ENCODE results near the gene SDK2. TPM values are rescaled to one million over a fixed set of nuclear protein-coding genes. Genes with fewer than 3 reads are reported as not detected.

The SDK2 gene
- total RNA-seq, 6 experiments from 2014 or later = 0.11 to 0.46 (median 0.25) TPM

DNA sequence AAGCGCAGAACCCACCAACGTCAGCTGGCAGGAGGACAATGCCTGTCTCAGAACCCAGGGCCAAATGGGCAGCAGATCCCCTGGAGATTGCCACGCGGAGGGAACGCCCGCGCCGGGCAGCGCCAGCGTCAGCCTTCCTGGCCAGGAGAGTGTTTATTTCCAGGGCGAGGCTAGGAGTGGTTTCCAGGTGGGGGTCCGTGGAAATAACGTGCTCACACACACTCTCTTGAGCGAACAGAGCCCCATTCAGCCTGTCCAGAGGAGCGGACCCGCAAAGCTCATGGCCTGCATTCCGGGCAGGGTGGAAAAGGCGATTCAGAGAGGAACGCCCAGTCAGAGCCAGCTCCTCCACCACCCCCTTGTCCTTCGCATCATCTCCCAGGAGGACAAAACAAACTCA lies 40.3 kb downstream of the SDK2 start:
- H3K4me1 ChIP-seq = no peaks in the 10 kb centered on the region
- no peak for DNase-seq
- intact Hi-C loops (cut with DNase I) = no loop called here
- H3K36me3 ChIP-seq = no peaks in the 10 kb centered on the region
- no peak for ATAC-seq
- no peaks in the 10 kb centered on the region for H3K27me3 ChIP-seq
- no peak overlapping the region for H3K4me3 ChIP-seq
- no peaks in the 10 kb centered on the region for H3K9me3 ChIP-seq
- 82% methylated on average over 14 of the region's 20 CpGs for WGBS (ENCODE audit: insufficient coverage, low coverage, low lambda C conversion rate, missing lambda C conversion rate)
- H3K27ac ChIP-seq = no peak overlapping the region
- TF ChIP-seq CTCF (IDR thresholded peaks at IDR 0.05) (no peak), POLR2A (IDR thresholded peaks at IDR 0.05) (no peak)

GRCh38 chr17:73600103-73600871 lies 44.0 kb downstream of the SDK2 start:
- intact Hi-C loops (cut with DNase I) = no loop called here
- no peak for DNase-seq
- Histone ChIP-seq H3K9me3 (no peaks in the 10 kb centered on the region), H3K27me3 (no peaks in the 10 kb centered on the region), H3K4me3 (no peak overlapping the region), H3K36me3 (no peaks in the 10 kb centered on the region), H3K4me1 (no peaks in the 10 kb centered on the region), H3K27ac (no peak overlapping the region)
- ATAC-seq = no peak
- WGBS (ENCODE audit: insufficient coverage, low coverage, low lambda C conversion rate, missing lambda C conversion rate) = 46% methylated on average over 4 of the region's 16 CpGs
- no peak for TF ChIP-seq CTCF (IDR thresholded peaks at IDR 0.05)
- TF ChIP-seq POLR2A (IDR thresholded peaks at IDR 0.05) = no peak

- TF ChIP-seq CTCF (IDR thresholded peaks at IDR 0.05) = no peak
- no peak for TF ChIP-seq POLR2A (IDR thresholded peaks at IDR 0.05)
- no peak for DNase-seq
- Histone ChIP-seq H3K36me3 (no peaks in the 10 kb centered on the region), H3K4me1 (no peaks in the 10 kb centered on the region), H3K27me3 (no peaks in the 10 kb centered on the region), H3K27ac (no peak overlapping the region), H3K4me3 (no peak overlapping the region), H3K9me3 (no peaks in the 10 kb centered on the region)
- ATAC-seq = no peak
- intact Hi-C loops (cut with DNase I) = no loop called here
- 71% methylated on average over 3 of the region's 3 CpGs for WGBS (ENCODE audit: insufficient coverage, low coverage, low lambda C conversion rate, missing lambda C conversion rate)
Observed at GRCh38 chr17:73599599-73599998, 44.6 kb downstream of the SDK2 start.

DNA sequence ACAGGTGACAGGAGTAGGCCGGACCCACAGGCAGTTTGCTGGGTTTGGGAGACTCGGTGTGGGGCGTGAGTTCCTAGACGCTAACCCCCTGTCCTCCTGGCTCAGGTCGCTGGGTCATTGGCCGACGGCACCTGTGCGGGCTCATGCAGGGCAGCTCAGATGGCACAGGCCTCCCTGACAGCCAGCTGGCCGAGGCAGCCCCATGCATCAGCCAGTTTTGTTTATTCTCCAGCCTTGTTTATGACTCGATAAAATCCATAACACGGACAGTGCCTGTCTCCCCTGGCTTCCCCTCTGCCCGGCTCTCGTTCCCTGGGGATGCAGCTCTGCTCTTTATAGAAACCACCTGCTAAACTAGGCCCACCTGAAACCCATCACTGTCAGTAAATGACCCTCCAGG lies 46.0 kb downstream of the SDK2 start:
- no peak for ATAC-seq
- no peaks in the 10 kb centered on the region for H3K4me1 ChIP-seq
- TF ChIP-seq CTCF (IDR thresholded peaks at IDR 0.05) (no peak), POLR2A (IDR thresholded peaks at IDR 0.05) (no peak)
- no peak overlapping the region for H3K27ac ChIP-seq
- no peaks in the 10 kb centered on the region for H3K27me3 ChIP-seq
- H3K9me3 ChIP-seq = no peaks in the 10 kb centered on the region
- H3K36me3 ChIP-seq = no peaks in the 10 kb centered on the region
- 60% methylated on average over 2 of the region's 13 CpGs for WGBS (ENCODE audit: insufficient coverage, low coverage, low lambda C conversion rate, missing lambda C conversion rate)
- H3K4me3 ChIP-seq = no peak overlapping the region
- DNase-seq = no peak
- intact Hi-C loops (cut with DNase I) = no loop called here

All from right lobe of liver (tissue), 6 donors.